ENCODE measurements around the gene ZNF451.

The ZNF451 gene

GRCh38 chr6:57182017-57182432 is 92.0 kb downstream of the ZNF451 start:
- Histone ChIP-seq H3K4me2 (ENCODE audit: low read length) (no peak overlapping the region), H3K9ac (ENCODE audit: low read depth, low read length) (peak overlapping the region; percentile 0), H3K4me1 (ENCODE audit: control insufficient read depth, insufficient read depth, low read length) (peaks cover 33% of the 10 kb centered on the region), H3K4me3 (ENCODE audit: low read length) (no peak overlapping the region), H3K36me3 (ENCODE audit: insufficient read depth, low read length) (peaks cover 48% of the 10 kb centered on the region), H3K27me3 (ENCODE audit: control insufficient read depth, insufficient read depth, low read length) (no peaks in the 10 kb centered on the region), H3K9me3 (replicated peaks; ENCODE audit: low read length) (no peaks in the 10 kb centered on the region)

- no peak overlapping the region for H3K4me2 ChIP-seq (ENCODE audit: low read length)
- no peak overlapping the region for H3K4me3 ChIP-seq (ENCODE audit: low read length)
- peaks cover 53% of the 10 kb centered on the region for H3K36me3 ChIP-seq (ENCODE audit: insufficient read depth, low read length)
Observed at GRCh38 chr6:57183336-57183735, 93.3 kb downstream of the ZNF451 start.

GRCh38 chr6:57190140-57190539 is 100.2 kb downstream of the ZNF451 start:
- H3K4me2 ChIP-seq (ENCODE audit: low read length), result no peak overlapping the region
- no peaks in the 10 kb centered on the region for H3K4me1 ChIP-seq (ENCODE audit: control insufficient read depth, insufficient read depth, low read length)
- H3K36me3 ChIP-seq (ENCODE audit: insufficient read depth, low read length), result peaks cover 61% of the 10 kb centered on the region
- H3K9ac ChIP-seq (ENCODE audit: low read depth, low read length), result no peak overlapping the region
- no peaks in the 10 kb centered on the region for H3K9me3 ChIP-seq (replicated peaks; ENCODE audit: low read length)
- no peak overlapping the region for H3K4me3 ChIP-seq (ENCODE audit: low read length)
- H3K27me3 ChIP-seq (ENCODE audit: control insufficient read depth, insufficient read depth, low read length), result no peaks in the 10 kb centered on the region

More at GRCh38 chr6:57183336-57183735, 93.3 kb downstream of the ZNF451 start:
- H3K27me3 ChIP-seq (ENCODE audit: control insufficient read depth, insufficient read depth, low read length), result no peaks in the 10 kb centered on the region
- no peaks in the 10 kb centered on the region for H3K9me3 ChIP-seq (replicated peaks; ENCODE audit: low read length)
- H3K9ac ChIP-seq (ENCODE audit: low read depth, low read length), result no peak overlapping the region
- peaks cover 20% of the 10 kb centered on the region for H3K4me1 ChIP-seq (ENCODE audit: control insufficient read depth, insufficient read depth, low read length)

- H3K4me3 ChIP-seq (ENCODE audit: low read length), result no peak overlapping the region
Observed at GRCh38 chr6:57193177-57193576, 103.2 kb downstream of the ZNF451 start.

GRCh38 chr6:57195457-57195856 is 105.5 kb downstream of the ZNF451 start:
- Histone ChIP-seq H3K27me3 (ENCODE audit: control insufficient read depth, insufficient read depth, low read length) (no peaks in the 10 kb centered on the region), H3K4me1 (ENCODE audit: control insufficient read depth, insufficient read depth, low read length) (peaks cover 12% of the 10 kb centered on the region), H3K9ac (ENCODE audit: low read depth, low read length) (no peak overlapping the region), H3K9me3 (replicated peaks; ENCODE audit: low read length) (no peaks in the 10 kb centered on the region), H3K36me3 (ENCODE audit: insufficient read depth, low read length) (peaks cover 35% of the 10 kb centered on the region), H3K4me3 (ENCODE audit: low read length) (no peak overlapping the region), H3K4me2 (ENCODE audit: low read length) (no peak overlapping the region)

More at GRCh38 chr6:57193177-57193576, 103.2 kb downstream of the ZNF451 start:
- no peaks in the 10 kb centered on the region for H3K27me3 ChIP-seq (ENCODE audit: control insufficient read depth, insufficient read depth, low read length)
- H3K9me3 ChIP-seq (replicated peaks; ENCODE audit: low read length), result no peaks in the 10 kb centered on the region
- no peak overlapping the region for H3K4me2 ChIP-seq (ENCODE audit: low read length)
- H3K4me1 ChIP-seq (ENCODE audit: control insufficient read depth, insufficient read depth, low read length), result no peaks in the 10 kb centered on the region
- no peak overlapping the region for H3K9ac ChIP-seq (ENCODE audit: low read depth, low read length)
- peaks cover 49% of the 10 kb centered on the region for H3K36me3 ChIP-seq (ENCODE audit: insufficient read depth, low read length)

- peaks cover 12% of the 10 kb centered on the region for H3K4me1 ChIP-seq (ENCODE audit: control insufficient read depth, insufficient read depth, low read length)
- H3K9me3 ChIP-seq (replicated peaks; ENCODE audit: low read length), result no peaks in the 10 kb centered on the region
- H3K9ac ChIP-seq (ENCODE audit: low read depth, low read length), result no peak overlapping the region
- no peaks in the 10 kb centered on the region for H3K27me3 ChIP-seq (ENCODE audit: control insufficient read depth, insufficient read depth, low read length)
- H3K36me3 ChIP-seq (ENCODE audit: insufficient read depth, low read length), result peaks cover 7% of the 10 kb centered on the region
- H3K4me3 ChIP-seq (ENCODE audit: low read length), result no peak overlapping the region
- no peak overlapping the region for H3K4me2 ChIP-seq (ENCODE audit: low read length)
Observed at GRCh38 chr6:57198926-57199636, 109.1 kb downstream of the ZNF451 start.

- H3K9me3 ChIP-seq (replicated peaks; ENCODE audit: low read length), result no peaks in the 10 kb centered on the region
- peaks cover 12% of the 10 kb centered on the region for H3K4me1 ChIP-seq (ENCODE audit: control insufficient read depth, insufficient read depth, low read length)
- H3K4me2 ChIP-seq (ENCODE audit: low read length), result no peak overlapping the region
- peaks cover 15% of the 10 kb centered on the region for H3K36me3 ChIP-seq (ENCODE audit: insufficient read depth, low read length)
- no peak overlapping the region for H3K4me3 ChIP-seq (ENCODE audit: low read length)
- H3K9ac ChIP-seq (ENCODE audit: low read depth, low read length), result no peak overlapping the region
- H3K27me3 ChIP-seq (ENCODE audit: control insufficient read depth, insufficient read depth, low read length), result no peaks in the 10 kb centered on the region
Observed at GRCh38 chr6:57201718-57202117, 111.7 kb downstream of the ZNF451 start.

GRCh38 chr6:57205550-57206328 is 115.8 kb downstream of the ZNF451 start:
- H3K4me1 ChIP-seq (ENCODE audit: control insufficient read depth, insufficient read depth, low read length), result peaks cover 8% of the 10 kb centered on the region
- no peak overlapping the region for H3K4me3 ChIP-seq (ENCODE audit: low read length)
- peaks cover 20% of the 10 kb centered on the region for H3K36me3 ChIP-seq (ENCODE audit: insufficient read depth, low read length)
- no peaks in the 10 kb centered on the region for H3K27me3 ChIP-seq (ENCODE audit: control insufficient read depth, insufficient read depth, low read length)
- H3K9ac ChIP-seq (ENCODE audit: low read depth, low read length), result no peak overlapping the region
- H3K4me2 ChIP-seq (ENCODE audit: low read length), result no peak overlapping the region
- no peaks in the 10 kb centered on the region for H3K9me3 ChIP-seq (replicated peaks; ENCODE audit: low read length)

GRCh38 chr6:57207141-57207540 is 117.2 kb downstream of the ZNF451 start:
- H3K4me1 ChIP-seq (ENCODE audit: control insufficient read depth, insufficient read depth, low read length), result peaks cover 8% of the 10 kb centered on the region
- H3K9me3 ChIP-seq (replicated peaks; ENCODE audit: low read length), result no peaks in the 10 kb centered on the region
- no peaks in the 10 kb centered on the region for H3K27me3 ChIP-seq (ENCODE audit: control insufficient read depth, insufficient read depth, low read length)
- peaks cover 20% of the 10 kb centered on the region for H3K36me3 ChIP-seq (ENCODE audit: insufficient read depth, low read length)
- peak overlapping the region; percentile 2 for H3K4me2 ChIP-seq (ENCODE audit: low read length)
- H3K9ac ChIP-seq (ENCODE audit: low read depth, low read length), result no peak overlapping the region
- H3K4me3 ChIP-seq (ENCODE audit: low read length), result no peak overlapping the region

- no peaks in the 10 kb centered on the region for H3K9me3 ChIP-seq (replicated peaks; ENCODE audit: low read length)
- no peak overlapping the region for H3K4me2 ChIP-seq (ENCODE audit: low read length)
- H3K4me3 ChIP-seq (ENCODE audit: low read length), result no peak overlapping the region
- no peak overlapping the region for H3K9ac ChIP-seq (ENCODE audit: low read depth, low read length)
- no peaks in the 10 kb centered on the region for H3K27me3 ChIP-seq (ENCODE audit: control insufficient read depth, insufficient read depth, low read length)
- H3K36me3 ChIP-seq (ENCODE audit: insufficient read depth, low read length), result peaks cover 20% of the 10 kb centered on the region
- H3K4me1 ChIP-seq (ENCODE audit: control insufficient read depth, insufficient read depth, low read length), result peaks cover 8% of the 10 kb centered on the region
Observed at GRCh38 chr6:57207872-57208271, 117.9 kb downstream of the ZNF451 start.

GRCh38 chr6:57209030-57209429 is 119.0 kb downstream of the ZNF451 start:
- Histone ChIP-seq H3K9me3 (replicated peaks; ENCODE audit: low read length) (no peaks in the 10 kb centered on the region), H3K4me2 (ENCODE audit: low read length) (no peak overlapping the region), H3K4me3 (ENCODE audit: low read length) (no peak overlapping the region), H3K4me1 (ENCODE audit: control insufficient read depth, insufficient read depth, low read length) (peaks cover 8% of the 10 kb centered on the region), H3K27me3 (ENCODE audit: control insufficient read depth, insufficient read depth, low read length) (no peaks in the 10 kb centered on the region), H3K9ac (ENCODE audit: low read depth, low read length) (no peak overlapping the region), H3K36me3 (ENCODE audit: insufficient read depth, low read length) (peaks cover 20% of the 10 kb centered on the region)
